ENCODE measurements around the gene KRTAP13-2.

Gene KRTAP13-2

GRCh38 chr21:30326390-30326789 is 45.7 kb downstream of the KRTAP13-2 start:
- DNase-seq (ENCODE audit: low spot score), result no peak
